CD4-positive, CD25-positive, alpha-beta regulatory T cell (primary cell): ENCODE results near the gene CD2AP. TPM values are rescaled to one million over a fixed set of nuclear protein-coding genes. Genes with fewer than 3 reads are reported as not detected.

ENCODE experiments used
- ATAC-seq, 2 donors: fragments of 150-1000 bp; cut with Tn5 transposase; one replicate each; pipeline ENCODE4 v1.10.0; 2021; ENCODE audit warnings: low read depth in 2 of 2, moderate number of reproducible peaks in 2 of 2, moderate library complexity in 1 of 2
- DNase-seq, 3 donors: peaks; one replicate each; pipeline versions ENCODE4 v3.0.0 to v3.0.0-alpha.2; 2012 to 2022; ENCODE audit warnings: mixed read lengths in 1 of 3
- H3K27ac ChIP-seq: one replicate; pipeline ENCODE4 v1.7.0; 2013; ENCODE audit warnings: mild to moderate bottlenecking, low read length; ENCODE audit not compliant: insufficient read depth, poor library complexity, severe bottlenecking
- H3K27me3 ChIP-seq: one replicate; pipeline ENCODE4 v1.7.0; 2013; ENCODE audit warnings: low read length; ENCODE audit not compliant: control insufficient read depth, insufficient read depth
- H3K36me3 ChIP-seq: one replicate; pipeline ENCODE4 v1.7.0; 2013; ENCODE audit warnings: mild to moderate bottlenecking, low read length, moderate library complexity; ENCODE audit not compliant: control insufficient read depth, insufficient read depth
- H3K4me1 ChIP-seq: 2 replicates; pipeline ENCODE4 v1.7.0; 2013; ENCODE audit warnings: mild to moderate bottlenecking, low read length; ENCODE audit not compliant: insufficient read depth, control insufficient read depth, poor library complexity, severe bottlenecking
- H3K4me3 ChIP-seq: one replicate; pipeline ENCODE4 v1.7.0; 2013; ENCODE audit warnings: low read depth, mild to moderate bottlenecking, low read length, moderate library complexity
- H3K9me3 ChIP-seq, 2 experiments: 1 replicate in 1 of 2; 2 replicates in 1 of 2; pipeline ENCODE4 v1.7.0; 2013; ENCODE audit warnings: low read length in 2 of 2, mild to moderate bottlenecking in 1 of 2, moderate library complexity in 1 of 2; ENCODE audit not compliant: control insufficient read depth in 2 of 2
- H3K27ac Mint-ChIP-seq, 3 donors: one replicate each; pipeline ENCODE4 v1.8.0; 2020 to 2022; ENCODE audit warnings: mild to moderate bottlenecking in 3 of 3, mixed read lengths in 3 of 3, moderate library complexity in 2 of 3
- H3K27me3 Mint-ChIP-seq: one replicate; pipeline ENCODE4 v1.8.0; 2022; ENCODE audit warnings: mild to moderate bottlenecking, mixed read lengths
- H3K36me3 Mint-ChIP-seq: one replicate; pipeline ENCODE4 v1.8.0; 2020; ENCODE audit warnings: mixed read lengths
- H3K4me1 Mint-ChIP-seq, 4 donors: one replicate each; pipeline ENCODE4 v1.8.0; 2020 to 2022; ENCODE audit warnings: mixed read lengths in 4 of 4, mild to moderate bottlenecking in 1 of 4
- H3K4me3 Mint-ChIP-seq, 4 donors: one replicate each; pipeline ENCODE4 v1.8.0; 2020 to 2022; ENCODE audit warnings: mild to moderate bottlenecking in 4 of 4, mixed read lengths in 4 of 4, moderate library complexity in 3 of 4
- H3K9me3 Mint-ChIP-seq, 7 donors: one replicate each; pipeline ENCODE4 v1.8.0; 2020 to 2022; ENCODE audit warnings: mixed read lengths in 7 of 7, mild to moderate bottlenecking in 3 of 7, moderate library complexity in 2 of 7
- polyA plus RNA-seq, 4 donors: library from polyadenylated mRNA; unstranded; fragments of 300-500 nt; fragmentation: Illumina TruSeq; gene quantifications; one replicate each; pipeline ENCODE4 v1.2.3, GENCODE V29; 2021
- total RNA-seq: library from RNA; stranded (reverse); gene quantifications from one replicate; pipeline ENCODE4 v1.2.3, GENCODE V29; 2022

Gene CD2AP
- total and polyA plus RNA-seq, 5 donors from 2014 or later = 4.0 to 30.5 (median 6.5) TPM

- peaks cover 25% of the 10 kb centered on the region for H3K36me3 ChIP-seq
- H3K27me3 ChIP-seq = no peaks in the 10 kb centered on the region
- H3K9me3 ChIP-seq = no peaks in the 10 kb centered on the region
- H3K4me1 ChIP-seq = no peaks in the 10 kb centered on the region
- no peak overlapping the region for H3K27ac ChIP-seq
- Mint-ChIP-seq H3K4me3 (no peak overlapping the region), H3K9me3 (no peaks in the 10 kb centered on the region), H3K4me1 (peaks cover 2 to 13% (median 4%) of the 10 kb centered on the region in 4 donors), H3K36me3 (peaks cover 38% of the 10 kb centered on the region), H3K27ac (no peak overlapping the region), H3K27me3 (no peaks in the 10 kb centered on the region)
- no peak overlapping the region for H3K4me3 ChIP-seq
- no peak for ATAC-seq
- DNase-seq = no peak
These were observed 125.6 kb downstream of the CD2AP start for GRCh38 chr6:47603227-47603626.

- Mint-ChIP-seq H3K27ac (no peak overlapping the region), H3K27me3 (no peaks in the 10 kb centered on the region), H3K9me3 (no peaks in the 10 kb centered on the region), H3K4me1 (peaks cover 2 to 13% (median 4%) of the 10 kb centered on the region in 4 donors), H3K36me3 (peaks cover 38% of the 10 kb centered on the region), H3K4me3 (no peak overlapping the region)
- no peaks in the 10 kb centered on the region for H3K4me1 ChIP-seq
- no peak for ATAC-seq
- H3K36me3 ChIP-seq = peaks cover 22% of the 10 kb centered on the region
- no peak overlapping the region for H3K4me3 ChIP-seq
- no peaks in the 10 kb centered on the region for H3K27me3 ChIP-seq
- H3K9me3 ChIP-seq = no peaks in the 10 kb centered on the region
- no peak overlapping the region for H3K27ac ChIP-seq
- no peak for DNase-seq
These were observed 126.4 kb downstream of the CD2AP start for GRCh38 chr6:47603995-47604394.

DNA sequence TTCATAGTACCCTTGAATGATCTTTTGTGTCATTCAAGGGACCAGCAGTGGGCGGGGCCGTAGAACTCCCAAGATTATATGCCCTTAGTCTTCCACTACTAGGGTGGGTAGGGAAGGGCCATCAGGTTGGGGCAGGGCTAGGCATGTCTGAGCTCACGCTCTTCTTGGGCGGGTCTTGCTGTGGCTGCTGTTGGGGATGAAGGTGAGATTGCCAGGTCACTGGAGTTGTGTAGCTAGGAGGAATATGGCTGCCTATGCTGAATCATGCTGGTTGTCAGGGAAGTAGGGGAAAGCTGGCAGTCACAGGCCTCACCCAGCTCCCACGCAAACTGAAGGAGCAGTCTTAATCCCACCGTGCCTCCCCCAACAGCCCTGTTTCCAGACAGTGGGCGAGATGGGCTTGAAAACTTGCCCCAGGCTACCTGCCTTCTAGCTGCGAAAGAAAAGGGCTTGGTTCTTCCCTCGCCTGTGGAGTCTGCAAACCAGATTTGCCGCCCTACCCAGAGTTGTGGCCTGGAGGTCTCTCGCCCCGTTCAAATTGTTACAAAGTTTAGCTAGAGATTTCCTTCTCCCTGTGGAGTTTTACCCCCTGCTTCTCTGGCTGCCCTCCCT, 144.4 kb downstream of the CD2AP start:
- peaks cover 26% of the 10 kb centered on the region for H3K36me3 ChIP-seq
- no peak overlapping the region for H3K4me3 Mint-ChIP-seq
- no peaks in the 10 kb centered on the region for H3K4me1 ChIP-seq
- ATAC-seq (no peak), DNase-seq (no peak)
- no peak overlapping the region for H3K4me3 ChIP-seq
- H3K27me3 ChIP-seq = no peaks in the 10 kb centered on the region
- H3K4me1 Mint-ChIP-seq = peaks cover 0 to 7% (median 0%) of the 10 kb centered on the region in 4 donors
- no peaks in the 10 kb centered on the region for H3K9me3 Mint-ChIP-seq
- no peaks in the 10 kb centered on the region for H3K9me3 ChIP-seq
- peaks cover 56% of the 10 kb centered on the region for H3K36me3 Mint-ChIP-seq
- no peak overlapping the region for H3K27ac ChIP-seq
- H3K27ac Mint-ChIP-seq = peak overlapping the region in 2 of 3 donors; percentile 3 to 32
- H3K27me3 Mint-ChIP-seq = no peaks in the 10 kb centered on the region

GRCh38 chr6:47626782-47627181, 149.2 kb downstream of the CD2AP start:
- no peak for ATAC-seq
- no peak overlapping the region for H3K4me3 ChIP-seq
- Mint-ChIP-seq H3K27me3 (peaks cover 5% of the 10 kb centered on the region), H3K4me1 (peaks cover 0 to 15% (median 7%) of the 10 kb centered on the region in 4 donors), H3K36me3 (peaks cover 17% of the 10 kb centered on the region), H3K27ac (peak overlapping the region in 1 of 3 donors; percentile 41), H3K9me3 (no peaks in the 10 kb centered on the region), H3K4me3 (no peak overlapping the region)
- no peak for DNase-seq
- H3K9me3 ChIP-seq = no peaks in the 10 kb centered on the region
- no peak overlapping the region for H3K27ac ChIP-seq
- peaks cover 17% of the 10 kb centered on the region for H3K36me3 ChIP-seq
- no peaks in the 10 kb centered on the region for H3K27me3 ChIP-seq
- H3K4me1 ChIP-seq = peaks cover 4% of the 10 kb centered on the region

DNA sequence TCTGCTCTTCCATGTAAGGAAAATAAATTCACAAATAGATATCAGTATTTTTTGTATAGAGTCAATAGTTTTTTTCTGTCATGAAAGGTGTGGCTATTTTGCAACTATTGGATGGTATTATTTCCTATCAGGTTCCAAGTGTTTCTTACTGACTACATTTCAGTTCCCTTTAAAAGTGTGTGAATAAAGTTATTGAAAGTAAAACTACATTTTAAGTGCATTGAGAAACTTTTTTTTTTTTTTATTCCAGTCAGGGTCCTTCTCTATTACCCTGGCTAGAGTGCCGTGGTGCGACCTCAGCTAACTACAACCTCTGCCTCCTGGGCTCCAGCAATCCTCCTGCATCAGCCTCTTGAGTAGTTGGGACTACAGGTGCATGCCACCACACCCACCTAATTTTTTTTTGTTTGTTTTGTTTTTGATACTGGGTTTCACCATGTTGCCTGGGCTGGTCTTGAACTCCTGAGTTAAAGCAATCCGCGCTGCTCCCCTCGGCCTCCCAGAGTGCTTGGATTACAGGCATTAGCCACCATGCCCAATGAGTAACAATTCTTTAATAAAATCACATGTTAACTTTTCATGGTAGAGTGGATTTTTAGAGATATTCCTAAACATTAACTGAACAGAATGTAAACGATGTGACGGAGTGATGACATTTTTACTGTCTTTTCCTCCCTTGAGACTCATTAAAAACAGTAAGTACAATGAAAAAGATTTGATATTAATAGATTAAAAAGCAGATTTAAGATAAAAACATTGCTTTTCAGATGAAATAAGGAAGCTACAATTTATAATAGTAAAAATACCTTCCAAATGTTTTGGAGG, 151.1 kb downstream of the CD2AP start:
- peaks cover 5% of the 10 kb centered on the region for H3K27me3 Mint-ChIP-seq
- Histone ChIP-seq H3K4me1 (peaks cover 6% of the 10 kb centered on the region), H3K27me3 (no peaks in the 10 kb centered on the region), H3K9me3 (no peaks in the 10 kb centered on the region), H3K27ac (no peak overlapping the region), H3K36me3 (peaks cover 4% of the 10 kb centered on the region), H3K4me3 (no peak overlapping the region)
- DNase-seq = no peak
- ATAC-seq = no peak
- H3K27ac Mint-ChIP-seq = peak overlapping the region in 2 of 3 donors; percentile 42 to 56
- no peak overlapping the region for H3K4me3 Mint-ChIP-seq
- peaks cover 5% of the 10 kb centered on the region for H3K36me3 Mint-ChIP-seq
- no peaks in the 10 kb centered on the region for H3K9me3 Mint-ChIP-seq
- H3K4me1 Mint-ChIP-seq = peaks cover 0 to 18% (median 11%) of the 10 kb centered on the region in 4 donors

GRCh38 chr6:47629954-47630353, 152.4 kb downstream of the CD2AP start:
- Mint-ChIP-seq H3K4me1 (peaks cover 0 to 18% (median 11%) of the 10 kb centered on the region in 4 donors), H3K27me3 (peaks cover 5% of the 10 kb centered on the region), H3K4me3 (no peak overlapping the region), H3K27ac (peak overlapping the region in 1 of 3 donors; percentile 37), H3K36me3 (no peaks in the 10 kb centered on the region), H3K9me3 (no peaks in the 10 kb centered on the region)
- ATAC-seq (no peak), DNase-seq (no peak)
- Histone ChIP-seq H3K9me3 (no peaks in the 10 kb centered on the region), H3K36me3 (peaks cover 2% of the 10 kb centered on the region), H3K4me1 (peaks cover 6% of the 10 kb centered on the region), H3K4me3 (no peak overlapping the region), H3K27me3 (no peaks in the 10 kb centered on the region), H3K27ac (no peak overlapping the region)

- Histone ChIP-seq H3K27me3 (no peaks in the 10 kb centered on the region), H3K4me3 (no peak overlapping the region), H3K27ac (no peak overlapping the region), H3K9me3 (no peaks in the 10 kb centered on the region), H3K36me3 (peaks cover 2% of the 10 kb centered on the region), H3K4me1 (peaks cover 6% of the 10 kb centered on the region)
- Mint-ChIP-seq H3K4me1 (peaks cover 0 to 18% (median 11%) of the 10 kb centered on the region in 4 donors), H3K4me3 (no peak overlapping the region), H3K36me3 (no peaks in the 10 kb centered on the region), H3K9me3 (no peaks in the 10 kb centered on the region), H3K27me3 (peaks cover 5% of the 10 kb centered on the region), H3K27ac (peak overlapping the region in 1 of 3 donors; percentile 21)
- no peak for ATAC-seq
- no peak for DNase-seq
These were observed 153.0 kb downstream of the CD2AP start for GRCh38 chr6:47630587-47630986.
